Measurements from ENCODE around the gene FNIP1.
A peak's percentile ranks its signal among the peaks of the same experiment; 100 is the strongest.
"Not testable (repeated sequence)": the region's sequence is repeated elsewhere in the genome, so short reads cannot be mapped to it uniquely, and the experiment has no call there.

Gene FNIP1

GRCh38 chr5:131634996-131635683 lies 161.7 kb downstream of the FNIP1 start, which contains the start of gene RAPGEF6:
Gene RAPGEF6 (minus strand): TSS chr5:131635229. CDS start chr5:131635030, 199 bp downstream.
- peak; percentile 99 for DNase-seq

- DNase-seq, result peak; percentile 43 to 59
These were observed 162.2 kb downstream of the FNIP1 start for GRCh38 chr5:131634666-131634995.

GRCh38 chr5:131634238-131634637 lies 162.6 kb downstream of the FNIP1 start:
- no peak for DNase-seq

GRCh38 chr5:131633830-131634229 lies 163.0 kb downstream of the FNIP1 start:
- DNase-seq, result no peak

GRCh38 chr5:131630963-131631350 lies 165.9 kb downstream of the FNIP1 start:
- DNase-seq, result no peak

- peak; percentile 23 to 74 for DNase-seq
These were observed 166.4 kb downstream of the FNIP1 start for GRCh38 chr5:131630208-131630962.

GRCh38 chr5:131628990-131629389 lies 167.8 kb downstream of the FNIP1 start:
- DNase-seq, result no peak

GRCh38 chr5:131627207-131627865 lies 169.5 kb downstream of the FNIP1 start:
- DNase-seq, result peak in 1 of 2 experiments; percentile 54

- DNase-seq, result no peak
These were observed 174.2 kb downstream of the FNIP1 start for GRCh38 chr5:131622633-131623032.

- DNase-seq, result not testable (repeated sequence)
These were observed 175.7 kb downstream of the FNIP1 start for GRCh38 chr5:131621164-131621563.

- no peak for DNase-seq
These were observed 177.7 kb downstream of the FNIP1 start for GRCh38 chr5:131619102-131619501.

GRCh38 chr5:131617140-131617822 lies 179.5 kb downstream of the FNIP1 start:
- no peak for DNase-seq

- DNase-seq, result no peak
These were observed 180.9 kb downstream of the FNIP1 start for GRCh38 chr5:131615957-131616356.

GRCh38 chr5:131613423-131613822 lies 183.4 kb downstream of the FNIP1 start:
- DNase-seq, result no peak

- no peak for DNase-seq
These were observed 185.8 kb downstream of the FNIP1 start for GRCh38 chr5:131611064-131611381.

- DNase-seq, result no peak
These were observed 186.4 kb downstream of the FNIP1 start for GRCh38 chr5:131610198-131611063.

- no peak for DNase-seq
These were observed 187.0 kb downstream of the FNIP1 start for GRCh38 chr5:131609774-131610173.

GRCh38 chr5:131608597-131608996 lies 188.2 kb downstream of the FNIP1 start:
- DNase-seq, result no peak

- DNase-seq, result no peak
These were observed 188.8 kb downstream of the FNIP1 start for GRCh38 chr5:131607903-131608540.

- no peak for DNase-seq
These were observed 189.4 kb downstream of the FNIP1 start for GRCh38 chr5:131607418-131607817.

GRCh38 chr5:131605086-131605485 lies 191.7 kb downstream of the FNIP1 start:
- DNase-seq, result no peak

Measured in NCI-H524 (cell line).